Myometrial cell (primary cell): ENCODE data around the gene DNAH9. TPM values are rescaled to one million over a fixed set of nuclear protein-coding genes. Genes with fewer than 3 reads are reported as not detected.

Experiments used
- total RNA-seq: library from RNA; depleted of rRNA; stranded (reverse); fragments of >200 nt; gene quantifications from 2 replicates; pipeline ENCODE4 v1.2.3, GENCODE V29; 2015

The DNAH9 gene, protein sequence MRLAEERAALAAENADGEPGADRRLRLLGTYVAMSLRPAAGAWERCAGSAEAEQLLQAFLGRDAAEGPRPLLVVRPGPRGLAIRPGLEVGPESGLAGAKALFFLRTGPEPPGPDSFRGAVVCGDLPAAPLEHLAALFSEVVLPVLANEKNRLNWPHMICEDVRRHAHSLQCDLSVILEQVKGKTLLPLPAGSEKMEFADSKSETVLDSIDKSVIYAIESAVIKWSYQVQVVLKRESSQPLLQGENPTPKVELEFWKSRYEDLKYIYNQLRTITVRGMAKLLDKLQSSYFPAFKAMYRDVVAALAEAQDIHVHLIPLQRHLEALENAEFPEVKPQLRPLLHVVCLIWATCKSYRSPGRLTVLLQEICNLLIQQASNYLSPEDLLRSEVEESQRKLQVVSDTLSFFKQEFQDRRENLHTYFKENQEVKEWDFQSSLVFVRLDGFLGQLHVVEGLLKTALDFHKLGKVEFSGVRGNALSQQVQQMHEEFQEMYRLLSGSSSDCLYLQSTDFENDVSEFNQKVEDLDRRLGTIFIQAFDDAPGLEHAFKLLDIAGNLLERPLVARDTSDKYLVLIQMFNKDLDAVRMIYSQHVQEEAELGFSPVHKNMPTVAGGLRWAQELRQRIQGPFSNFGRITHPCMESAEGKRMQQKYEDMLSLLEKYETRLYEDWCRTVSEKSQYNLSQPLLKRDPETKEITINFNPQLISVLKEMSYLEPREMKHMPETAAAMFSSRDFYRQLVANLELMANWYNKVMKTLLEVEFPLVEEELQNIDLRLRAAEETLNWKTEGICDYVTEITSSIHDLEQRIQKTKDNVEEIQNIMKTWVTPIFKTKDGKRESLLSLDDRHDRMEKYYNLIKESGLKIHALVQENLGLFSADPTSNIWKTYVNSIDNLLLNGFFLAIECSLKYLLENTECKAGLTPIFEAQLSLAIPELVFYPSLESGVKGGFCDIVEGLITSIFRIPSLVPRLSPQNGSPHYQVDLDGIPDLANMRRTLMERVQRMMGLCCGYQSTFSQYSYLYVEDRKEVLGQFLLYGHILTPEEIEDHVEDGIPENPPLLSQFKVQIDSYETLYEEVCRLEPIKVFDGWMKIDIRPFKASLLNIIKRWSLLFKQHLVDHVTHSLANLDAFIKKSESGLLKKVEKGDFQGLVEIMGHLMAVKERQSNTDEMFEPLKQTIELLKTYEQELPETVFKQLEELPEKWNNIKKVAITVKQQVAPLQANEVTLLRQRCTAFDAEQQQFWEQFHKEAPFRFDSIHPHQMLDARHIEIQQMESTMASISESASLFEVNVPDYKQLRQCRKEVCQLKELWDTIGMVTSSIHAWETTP (N-terminal part only)
- not detected in 2 replicates for total RNA-seq

DNA sequence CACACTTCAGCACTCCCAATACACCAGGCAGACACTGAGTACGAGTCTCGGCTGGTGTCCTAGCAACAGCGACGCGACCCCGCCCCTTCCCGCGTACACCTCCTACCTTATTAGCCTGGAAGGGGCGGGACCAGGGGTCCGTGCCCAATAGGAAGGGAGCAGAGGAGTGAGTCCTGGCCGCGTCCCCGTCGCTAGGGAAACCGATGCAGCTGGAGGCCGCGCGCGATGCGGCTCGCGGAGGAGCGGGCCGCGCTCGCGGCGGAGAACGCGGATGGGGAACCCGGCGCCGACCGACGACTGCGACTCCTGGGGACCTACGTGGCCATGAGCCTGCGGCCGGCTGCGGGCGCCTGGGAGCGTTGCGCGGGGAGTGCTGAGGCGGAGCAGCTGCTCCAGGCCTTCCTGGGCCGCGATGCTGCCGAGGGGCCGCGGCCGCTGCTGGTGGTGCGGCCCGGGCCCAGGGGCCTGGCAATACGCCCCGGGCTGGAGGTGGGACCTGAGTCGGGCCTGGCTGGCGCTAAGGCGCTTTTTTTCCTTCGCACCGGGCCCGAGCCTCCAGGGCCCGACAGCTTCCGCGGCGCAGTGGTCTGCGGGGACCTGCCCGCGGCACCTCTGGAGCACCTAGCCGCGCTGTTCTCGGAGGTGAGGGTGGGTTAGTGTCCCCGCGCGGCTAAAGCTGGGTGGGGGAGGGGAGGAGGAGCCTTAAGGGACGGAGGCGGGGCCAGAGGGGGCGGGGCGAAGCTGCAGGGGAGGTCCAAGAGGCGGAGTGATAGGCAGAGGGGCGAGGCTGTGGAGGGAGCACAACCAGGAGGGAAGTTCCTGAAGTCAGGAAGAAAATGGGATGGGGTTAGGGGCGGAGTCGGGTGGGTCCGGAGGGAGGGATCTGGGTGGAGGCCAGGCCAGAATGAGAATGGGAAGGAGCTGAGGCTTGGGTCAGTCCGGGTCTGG, at the start of gene DNAH9:
DNAH9 (plus strand) TSS at position 197 of the 948 bp plus-strand sequence; CDS start at position 226, 29 bp downstream.

DNA sequence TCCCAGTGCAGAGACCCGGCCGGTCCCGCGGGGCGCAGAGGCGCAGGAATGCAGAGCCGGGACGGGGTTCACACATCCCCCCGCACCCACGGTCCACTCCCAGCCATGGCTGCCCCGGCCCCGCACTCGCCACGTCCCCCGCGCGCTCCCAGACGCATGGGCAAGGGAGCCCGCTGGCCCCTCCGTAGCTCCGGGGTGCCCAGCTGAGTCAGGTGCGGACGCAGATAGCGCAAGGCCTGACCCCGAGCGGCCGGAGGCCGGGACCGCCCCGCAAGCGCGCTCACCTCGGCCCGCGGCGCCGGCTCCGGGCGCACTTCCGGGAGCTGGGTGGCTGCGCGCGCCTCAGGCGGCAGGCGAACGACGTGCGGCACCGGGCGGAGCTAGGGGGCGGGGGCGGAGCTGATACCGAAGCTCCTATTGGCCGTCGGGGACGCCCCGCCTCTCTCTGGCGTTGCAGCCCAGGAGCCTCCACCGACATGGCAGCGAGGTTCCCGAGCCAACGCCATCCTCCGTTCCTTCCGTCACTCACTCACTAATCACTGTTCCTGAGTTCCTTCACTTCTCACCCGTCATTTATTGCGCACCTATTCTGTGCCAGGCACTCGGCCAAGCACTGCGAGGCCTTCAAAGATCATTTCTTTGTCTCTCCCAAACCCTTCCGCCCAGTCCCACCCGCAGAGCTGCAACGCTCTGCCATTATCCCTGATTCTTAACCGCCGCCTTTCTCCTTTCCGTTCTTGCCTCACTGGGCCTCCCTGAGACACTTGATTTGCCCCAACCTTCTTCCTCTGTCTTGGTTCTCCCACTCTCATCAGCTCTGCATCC, 399.1 kb downstream of the DNAH9 start, which contains the start of gene ZNF18:
ZNF18 (minus strand) TSS at position 329 of the 825 bp plus-strand sequence. CDS start 4,646 bp downstream, outside the sequence.

